GM21619 (cell line): Measurements from ENCODE around the gene CGB7.

ENCODE experiments used
- ATAC-seq: cut with Tn5 transposase; IDR thresholded peaks from one replicate; pipeline ENCODE4 v1.9.1; 2021; ENCODE audit not compliant: unreplicated experiment

The CGB7 gene

GRCh38 chr19:49017041-49017665 is 40.4 kb downstream of the CGB7 start, which contains the start of gene LHB:
TSS of gene LHB (minus strand) at chr19:49017091. CDS start at chr19:49017081, 10 bp downstream.
- no peak for ATAC-seq

GRCh38 chr19:49016067-49016839 is 41.3 kb downstream of the CGB7 start:
- ATAC-seq, result no peak

GRCh38 chr19:49014870-49015255 is 42.7 kb downstream of the CGB7 start:
- no peak for ATAC-seq

DNA sequence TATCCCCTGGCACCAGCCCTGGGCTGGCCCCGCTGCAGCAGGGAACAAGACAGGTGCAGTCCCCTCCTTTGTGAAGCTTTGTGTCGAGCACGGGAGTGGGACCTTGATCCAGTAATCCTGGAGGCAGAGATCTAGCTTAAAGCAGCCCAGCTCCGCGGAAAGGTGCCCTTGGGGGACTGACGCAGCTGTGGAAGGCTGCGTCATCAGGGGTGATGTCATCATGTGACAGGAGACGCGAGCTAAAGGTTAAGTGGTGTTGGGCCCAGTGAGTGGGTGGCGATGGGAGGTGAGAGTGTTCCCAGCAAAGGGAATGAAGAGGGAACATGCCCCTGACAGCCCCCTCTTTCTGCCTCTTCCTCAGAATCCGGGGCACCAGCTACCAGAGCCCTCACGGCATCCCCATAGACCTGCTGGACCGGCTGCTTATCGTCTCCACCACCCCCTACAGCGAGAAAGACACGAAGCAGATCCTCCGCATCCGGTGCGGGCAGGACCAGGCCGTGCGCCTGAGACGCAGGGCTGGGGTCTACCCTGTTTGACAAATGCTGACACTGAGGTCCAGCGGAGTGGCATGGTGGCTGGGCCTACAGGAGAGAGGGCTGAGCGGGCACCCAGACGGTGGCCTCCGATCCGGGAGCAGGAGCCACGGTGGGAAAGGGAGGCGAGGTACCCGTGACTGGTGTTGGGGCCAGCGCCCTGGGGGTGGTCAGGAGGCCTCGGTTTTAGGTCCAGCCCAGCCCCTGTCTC is 43.3 kb downstream of the CGB7 start:
- no peak for ATAC-seq

GRCh38 chr19:49011194-49011593 is 46.4 kb downstream of the CGB7 start:
- ATAC-seq, result no peak

DNA sequence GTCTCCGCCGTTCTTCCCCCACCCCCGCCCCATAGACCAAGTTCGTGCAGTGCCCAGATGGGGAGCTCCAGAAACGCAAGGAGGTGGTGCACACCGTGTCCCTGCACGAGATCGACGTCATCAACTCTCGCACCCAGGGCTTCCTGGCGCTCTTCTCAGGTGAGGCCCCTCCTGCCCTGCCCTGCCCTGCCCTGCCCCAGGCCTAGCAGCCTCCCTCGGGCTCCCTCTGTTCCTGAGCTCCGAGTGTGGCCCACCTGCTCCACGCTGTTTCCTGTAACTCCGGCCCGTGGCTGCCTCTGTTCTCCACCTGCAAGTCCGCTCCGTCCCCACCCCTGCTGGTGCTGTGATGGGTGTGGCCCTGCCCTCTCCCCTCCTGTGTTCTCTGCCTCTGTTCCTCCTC is 47.1 kb downstream of the CGB7 start:
- ATAC-seq, result no peak

- no peak for ATAC-seq
These were observed 47.7 kb downstream of the CGB7 start for GRCh38 chr19:49009828-49010227.

DNA sequence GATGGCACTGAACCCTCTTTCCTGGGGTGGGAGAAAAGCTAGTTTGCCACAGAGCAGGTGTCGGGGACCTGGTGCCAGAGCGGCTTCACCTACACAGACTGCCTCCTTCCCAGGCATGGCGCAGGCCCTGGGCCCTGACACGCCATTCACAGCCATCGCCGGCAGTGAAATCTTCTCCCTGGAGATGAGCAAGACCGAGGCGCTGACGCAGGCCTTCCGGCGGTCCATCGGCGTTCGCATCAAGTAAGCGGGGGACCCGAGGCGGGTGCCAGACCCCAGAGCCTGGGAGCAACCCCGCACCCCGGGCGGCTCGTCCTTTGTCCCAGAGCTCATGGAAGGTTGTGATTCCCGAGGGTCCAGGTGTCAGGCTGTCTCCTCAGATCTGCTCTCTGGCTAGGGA is 50.6 kb downstream of the CGB7 start:
- no peak for ATAC-seq

DNA sequence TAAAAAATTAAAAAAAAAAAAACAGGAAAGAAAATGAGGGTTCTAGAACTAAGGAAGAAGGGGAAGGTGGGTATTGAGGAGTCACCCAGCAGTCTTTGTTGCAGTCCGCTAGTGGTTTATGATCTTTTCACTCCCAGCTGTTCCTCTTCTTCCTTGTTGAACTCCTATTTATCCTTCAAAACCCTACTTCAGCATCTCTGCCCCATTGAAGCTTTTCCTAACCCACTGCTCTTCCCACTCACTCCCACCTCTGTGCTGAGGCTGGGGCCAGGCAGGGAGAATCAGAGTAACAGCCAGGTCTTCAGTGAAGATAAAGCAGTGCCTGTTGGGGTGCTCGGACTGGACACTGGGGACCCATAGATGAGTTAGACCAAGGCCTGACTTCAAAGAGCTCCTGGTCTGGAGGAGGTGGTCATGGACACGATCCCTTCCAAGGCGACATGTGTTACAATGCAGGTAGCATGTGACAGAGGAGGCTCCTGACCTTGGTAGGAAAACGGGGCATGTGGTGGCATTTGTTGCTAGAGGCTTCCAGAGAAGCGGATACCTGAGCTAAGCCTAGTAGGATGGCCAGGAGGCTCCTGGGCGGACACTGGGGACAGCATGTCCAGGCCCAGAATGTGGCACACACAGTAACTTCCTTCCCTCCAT is 52.5 kb downstream of the CGB7 start:
- no peak for ATAC-seq
